ENCODE measurements around the gene COL27A1.
"Not testable (repeated sequence)": the region's sequence is repeated elsewhere in the genome, so short reads cannot be mapped to it uniquely, and the experiment has no call there.

- TF ChIP-seq EZH2 (IDR thresholded peaks at IDR 0.05; ENCODE audit: low read length); CTCF (optimal IDR thresholded peaks at IDR 0.05 in 1 of 3, IDR thresholded peaks at IDR 0.05 in 1 of 3, conservative IDR thresholded peaks at IDR 0.05 in 1 of 3; ENCODE audit: extremely low read depth in 1 of 3, insufficient read depth in 2 of 3, low read length in 3 of 3): not testable (repeated sequence)
These were observed 26.6 kb upstream of the COL27A1 start for GRCh38 chr9:114128759-114129158.

Data from keratinocyte (primary cell).